CD8-positive, alpha-beta memory T cell (primary cell): ENCODE measurements around the gene PIK3CB. TPM values are rescaled to one million over a fixed set of nuclear protein-coding genes. Genes with fewer than 3 reads are reported as not detected.
"Not testable (repeated sequence)": the region's sequence is repeated elsewhere in the genome, so short reads cannot be mapped to it uniquely, and the experiment has no call there.

Experiments
- CTCF ChIA-PET: fragments of 350-600 bp; sonication (Branson Sonifier 250); formaldehyde crosslinking; loops from one replicate; lab custom pipeline; 2021; ENCODE audit warnings: antibody characterized with exemption; lab: Charles Lee
- POLR2A ChIA-PET: fragments of 350-600 bp; sonication (Branson Sonifier 250); formaldehyde crosslinking; loops from one replicate; lab custom pipeline; 2021; ENCODE audit warnings: antibody characterized with exemption; lab: Charles Lee
- DNase-seq, 5 donors: peaks; one replicate each; pipeline versions ENCODE4 v3.0.0 to v3.0.0-alpha.2; 2020 to 2022; ENCODE audit warnings: mixed read lengths in 1 of 5
- H3K27ac ChIP-seq: one replicate; pipeline ENCODE4 v1.7.0; 2013; ENCODE audit warnings: low read depth, mild to moderate bottlenecking, low read length, moderate library complexity
- H3K27me3 ChIP-seq: 2 replicates; pipeline ENCODE4 v1.7.0; 2013; ENCODE audit warnings: low read length, mild to moderate bottlenecking; ENCODE audit not compliant: insufficient read depth, poor library complexity, severe bottlenecking
- H3K36me3 ChIP-seq: 2 replicates; pipeline ENCODE4 v1.7.0; 2013; ENCODE audit warnings: mild to moderate bottlenecking, low read length, moderate library complexity; ENCODE audit not compliant: insufficient read depth
- H3K4me1 ChIP-seq: 2 replicates; pipeline ENCODE4 v1.7.0; 2013; ENCODE audit warnings: mild to moderate bottlenecking, low read length, moderate library complexity; ENCODE audit not compliant: insufficient read depth
- H3K4me3 ChIP-seq: 2 replicates; pipeline ENCODE4 v1.7.0; 2013; ENCODE audit warnings: mild to moderate bottlenecking, low read length
- H3K9me3 ChIP-seq: 2 replicates; pipeline ENCODE4 v1.7.0; 2013; ENCODE audit warnings: mild to moderate bottlenecking, low read length
- H3K27ac Mint-ChIP-seq, 8 donors: one replicate each; pipeline ENCODE4 v1.8.0; 2020 to 2021; ENCODE audit warnings: mixed read lengths in 8 of 8, mild to moderate bottlenecking in 6 of 8, inconsistent platforms in 3 of 8, moderate library complexity in 3 of 8
- H3K27me3 Mint-ChIP-seq, 2 donors: one replicate each; pipeline ENCODE4 v1.8.0; 2020 to 2021; ENCODE audit warnings: mixed read lengths in 2 of 2, mild to moderate bottlenecking in 1 of 2, moderate library complexity in 1 of 2
- H3K36me3 Mint-ChIP-seq, 3 donors: one replicate each; pipeline ENCODE4 v1.8.0; 2020 to 2021; ENCODE audit warnings: mixed read lengths in 3 of 3, inconsistent platforms in 1 of 3, mild to moderate bottlenecking in 1 of 3
- H3K4me1 Mint-ChIP-seq, 3 donors: one replicate each; pipeline ENCODE4 v1.8.0; 2020 to 2021; ENCODE audit warnings: mixed read lengths in 3 of 3, inconsistent platforms in 1 of 3, mild to moderate bottlenecking in 1 of 3
- H3K4me3 Mint-ChIP-seq, 7 donors: one replicate each; pipeline ENCODE4 v1.8.0; 2020 to 2021; ENCODE audit warnings: mixed read lengths in 7 of 7, mild to moderate bottlenecking in 6 of 7, moderate library complexity in 4 of 7, inconsistent platforms in 2 of 7
- H3K9me3 Mint-ChIP-seq, 5 donors: one replicate each; pipeline ENCODE4 v1.8.0; 2020 to 2022; ENCODE audit warnings: mixed read lengths in 5 of 5, mild to moderate bottlenecking in 3 of 5, moderate library complexity in 2 of 5, inconsistent platforms in 1 of 5
- polyA plus RNA-seq: library from polyadenylated mRNA; unstranded; fragments of 300-500 nt; fragmentation: Illumina TruSeq; gene quantifications from one replicate; pipeline ENCODE4 v1.2.3, GENCODE V29; 2021
- total RNA-seq, 2 experiments: library from RNA; stranded (reverse); gene quantifications; one replicate each; pipeline ENCODE4 v1.2.3, GENCODE V29; 2021

PIK3CB gene
- total and polyA plus RNA-seq, 3 experiments from 2014 or later, result 17.1 to 17.6 (median 17.3) TPM

GRCh38 chr3:138726946-138727730, 107.6 kb downstream of the PIK3CB start:
- POLR2A ChIA-PET, result no interaction called here
- H3K4me1 Mint-ChIP-seq, result peaks cover 0 to 3% (median 0%) of the 10 kb centered on the region in 3 donors
- H3K36me3 Mint-ChIP-seq, result peaks cover 12 to 51% (median 23%) of the 10 kb centered on the region in 3 donors
- H3K27me3 ChIP-seq, result no peaks in the 10 kb centered on the region
- no peaks in the 10 kb centered on the region for H3K9me3 ChIP-seq
- H3K27me3 Mint-ChIP-seq, result no peaks in the 10 kb centered on the region
- CTCF ChIA-PET, result interaction anchor here (1.0 to 2.3 kb wide), 2 partner anchors 132 to 189 kb away, joined by 3 to 9 read pairs; no protein-coding TSS in a partner anchor
- H3K4me3 ChIP-seq, result no peak overlapping the region
- peak overlapping the region in 1 of 8 donors; percentile 47 for H3K27ac Mint-ChIP-seq
- H3K4me1 ChIP-seq, result no peaks in the 10 kb centered on the region
- H3K4me3 Mint-ChIP-seq, result no peak overlapping the region
- no peaks in the 10 kb centered on the region for H3K9me3 Mint-ChIP-seq
- H3K36me3 ChIP-seq, result no peaks in the 10 kb centered on the region
- peak overlapping the region; percentile 12 for H3K27ac ChIP-seq
- DNase-seq, result no peak

DNA sequence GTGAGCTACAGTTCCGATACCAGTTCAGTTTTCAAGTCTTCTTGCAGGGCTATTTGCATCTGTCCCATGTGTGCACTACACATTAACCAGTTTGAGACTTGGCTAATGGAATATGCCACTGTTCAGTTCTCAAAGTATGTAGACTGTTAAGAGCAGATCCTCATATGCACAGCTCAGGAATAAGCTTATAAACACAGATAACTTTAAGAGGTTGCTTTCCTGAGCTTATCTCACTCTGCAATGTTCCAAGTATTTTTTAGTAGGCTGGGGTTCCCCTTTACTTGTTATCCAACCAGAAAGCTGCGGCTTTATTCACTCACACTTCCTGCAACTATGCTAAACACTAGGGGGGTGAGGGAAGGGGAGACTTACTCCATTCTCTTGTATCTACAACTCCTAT, 108.7 kb downstream of the PIK3CB start:
- POLR2A ChIA-PET, H3K27me3 Mint-ChIP-seq, H3K27ac Mint-ChIP-seq, H3K4me1 ChIP-seq, H3K27me3 ChIP-seq, H3K4me3 ChIP-seq, H3K9me3 Mint-ChIP-seq, DNase-seq, H3K36me3 ChIP-seq, H3K4me3 Mint-ChIP-seq, H3K4me1 Mint-ChIP-seq, H3K9me3 ChIP-seq: not testable (repeated sequence)
- peaks cover 12 to 48% (median 23%) of the 10 kb centered on the region in 3 donors for H3K36me3 Mint-ChIP-seq
- CTCF ChIA-PET, result interaction anchor here (1.0 to 2.3 kb wide), 2 partner anchors 131 to 190 kb away, joined by 3 to 9 read pairs; no protein-coding TSS in a partner anchor
- H3K27ac ChIP-seq, result peak overlapping the region; percentile 29

- H3K27me3 Mint-ChIP-seq, result no peaks in the 10 kb centered on the region
- H3K36me3 Mint-ChIP-seq, result peaks cover 10 to 47% (median 20%) of the 10 kb centered on the region in 3 donors
- H3K27ac Mint-ChIP-seq, result peak overlapping the region in 1 of 8 donors; percentile 2
- H3K4me1 ChIP-seq, result no peaks in the 10 kb centered on the region
- H3K4me1 Mint-ChIP-seq, result peaks cover 0 to 5% (median 3%) of the 10 kb centered on the region in 3 donors
- DNase-seq, result no peak
- H3K27me3 ChIP-seq, result no peaks in the 10 kb centered on the region
- H3K9me3 ChIP-seq, result no peaks in the 10 kb centered on the region
- no peak overlapping the region for H3K4me3 ChIP-seq
- no peaks in the 10 kb centered on the region for H3K9me3 Mint-ChIP-seq
- ChIA-PET CTCF (no interaction called here), POLR2A (no interaction called here)
- H3K27ac ChIP-seq, result no peak overlapping the region
- H3K4me3 Mint-ChIP-seq, result no peak overlapping the region
- H3K36me3 ChIP-seq, result no peaks in the 10 kb centered on the region
Measured at GRCh38 chr3:138725116-138725515, 109.6 kb downstream of the PIK3CB start.

DNA sequence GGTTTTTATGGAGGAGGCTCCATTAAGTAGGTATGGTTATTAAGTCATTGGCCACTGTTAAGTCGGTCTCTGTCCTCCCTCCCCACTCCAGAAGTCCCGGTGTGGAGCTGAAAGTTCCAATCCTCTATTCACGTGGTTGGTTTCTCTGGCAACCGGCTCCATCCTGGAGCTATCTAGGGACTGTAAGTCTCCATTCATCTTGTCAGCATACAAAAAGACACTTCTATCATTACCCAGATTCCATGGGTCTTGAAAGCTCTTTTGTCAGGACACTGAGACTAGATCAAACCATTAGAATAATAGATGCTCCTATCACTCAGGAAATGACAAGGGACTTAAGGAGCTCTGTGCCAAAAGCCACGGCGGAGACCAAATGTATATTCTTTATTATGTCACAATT, 110.3 kb downstream of the PIK3CB start:
- H3K4me1 ChIP-seq, result no peaks in the 10 kb centered on the region
- H3K27me3 ChIP-seq, result no peaks in the 10 kb centered on the region
- Mint-ChIP-seq H3K27ac (no peak overlapping the region), H3K27me3 (no peaks in the 10 kb centered on the region), H3K9me3 (no peaks in the 10 kb centered on the region), H3K4me3 (no peak overlapping the region), H3K36me3 (peaks cover 7 to 47% (median 20%) of the 10 kb centered on the region in 3 donors), H3K4me1 (peaks cover 3 to 5% (median 5%) of the 10 kb centered on the region in 3 donors)
- H3K27ac ChIP-seq, result no peak overlapping the region
- ChIA-PET POLR2A (no interaction called here), CTCF (interaction anchor here (1.3 kb wide), 1 partner anchor 25 kb away, joined by 3 read pairs; no protein-coding TSS in a partner anchor)
- no peaks in the 10 kb centered on the region for H3K36me3 ChIP-seq
- H3K9me3 ChIP-seq, result no peaks in the 10 kb centered on the region
- H3K4me3 ChIP-seq, result no peak overlapping the region
- no peak for DNase-seq

DNA sequence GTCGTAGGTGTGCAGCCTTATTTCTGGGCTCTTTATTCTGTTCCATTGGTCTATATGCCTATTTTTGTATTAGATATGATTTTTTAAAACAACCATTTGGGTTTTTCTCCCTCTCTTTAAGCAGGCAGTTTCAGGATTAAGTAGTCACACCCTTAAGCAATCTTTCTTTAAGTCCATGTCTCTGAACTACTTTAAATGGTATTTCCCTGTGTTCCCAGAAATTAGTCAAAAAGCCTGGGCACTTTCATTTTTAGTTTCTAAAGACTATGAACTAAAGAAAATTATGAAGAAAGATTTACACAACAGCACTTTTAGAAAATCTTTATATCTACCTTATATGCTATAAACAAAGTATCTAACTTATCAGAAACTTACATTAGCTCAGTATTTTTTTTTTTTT, 115.9 kb downstream of the PIK3CB start:
- CTCF ChIA-PET, result interaction anchor here (0.7 to 2.5 kb wide), 3 partner anchors 124 to 197 kb away, joined by 3 to 13 read pairs (median 6); partner anchors contain the start of gene CEP70
- no peaks in the 10 kb centered on the region for H3K9me3 ChIP-seq
- H3K4me3 Mint-ChIP-seq, result no peak overlapping the region
- H3K36me3 ChIP-seq, result no peaks in the 10 kb centered on the region
- no peak overlapping the region for H3K4me3 ChIP-seq
- DNase-seq, result no peak
- H3K27me3 Mint-ChIP-seq, result no peaks in the 10 kb centered on the region
- no peaks in the 10 kb centered on the region for H3K9me3 Mint-ChIP-seq
- no peak overlapping the region for H3K27ac Mint-ChIP-seq
- no peaks in the 10 kb centered on the region for H3K4me1 ChIP-seq
- H3K4me1 Mint-ChIP-seq, result peaks cover 2 to 11% (median 3%) of the 10 kb centered on the region in 3 donors
- POLR2A ChIA-PET, result interaction anchor here (0.6 kb wide), 1 partner anchor 10 kb away, joined by 8 read pairs; no protein-coding TSS in a partner anchor
- no peaks in the 10 kb centered on the region for H3K27me3 ChIP-seq
- peaks cover 9 to 25% (median 15%) of the 10 kb centered on the region in 3 donors for H3K36me3 Mint-ChIP-seq
- no peak overlapping the region for H3K27ac ChIP-seq

DNA sequence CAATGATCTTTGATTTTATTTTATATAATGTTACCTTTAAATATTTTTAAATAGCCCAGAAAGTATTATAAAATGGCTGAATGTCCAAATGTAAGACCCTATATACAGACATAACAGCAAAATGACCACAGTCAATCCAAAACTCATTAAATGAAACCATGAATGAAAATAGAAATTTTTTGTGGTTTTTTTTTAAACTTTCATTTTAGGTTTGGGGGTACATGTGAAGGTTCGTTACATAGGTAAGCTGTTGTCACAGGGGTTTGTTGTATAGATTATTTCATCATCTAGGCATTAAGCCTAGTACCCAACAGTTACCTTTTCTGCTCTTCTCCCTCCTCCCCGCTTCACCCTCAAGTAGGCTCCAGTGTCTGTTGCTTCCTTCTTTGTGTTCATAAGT, 117.4 kb downstream of the PIK3CB start:
- Mint-ChIP-seq H3K36me3 (peaks cover 7 to 26% (median 16%) of the 10 kb centered on the region in 3 donors), H3K9me3 (no peaks in the 10 kb centered on the region), H3K27me3 (no peaks in the 10 kb centered on the region), H3K27ac (no peak overlapping the region), H3K4me3 (no peak overlapping the region), H3K4me1 (peaks cover 2 to 11% (median 3%) of the 10 kb centered on the region in 3 donors)
- no peaks in the 10 kb centered on the region for H3K36me3 ChIP-seq
- no peak for DNase-seq
- no peaks in the 10 kb centered on the region for H3K4me1 ChIP-seq
- no peak overlapping the region for H3K4me3 ChIP-seq
- no peak overlapping the region for H3K27ac ChIP-seq
- ChIA-PET POLR2A (no interaction called here), CTCF (interaction anchor here (2.5 kb wide), 1 partner anchor 198 kb away, joined by 13 read pairs; no protein-coding TSS in a partner anchor)
- no peaks in the 10 kb centered on the region for H3K27me3 ChIP-seq
- no peaks in the 10 kb centered on the region for H3K9me3 ChIP-seq

GRCh38 chr3:138712086-138712485, 122.6 kb downstream of the PIK3CB start:
- H3K36me3 Mint-ChIP-seq, result peaks cover 4 to 43% (median 12%) of the 10 kb centered on the region in 3 donors
- H3K9me3 ChIP-seq, result no peaks in the 10 kb centered on the region
- no peaks in the 10 kb centered on the region for H3K4me1 Mint-ChIP-seq
- no peak for DNase-seq
- CTCF ChIA-PET, result no interaction called here
- no peak overlapping the region for H3K4me3 ChIP-seq
- H3K4me1 ChIP-seq, result no peaks in the 10 kb centered on the region
- no peak overlapping the region for H3K27ac ChIP-seq
- H3K36me3 ChIP-seq, result peaks cover 3% of the 10 kb centered on the region
- POLR2A ChIA-PET, result no interaction called here
- no peaks in the 10 kb centered on the region for H3K27me3 Mint-ChIP-seq
- no peak overlapping the region for H3K27ac Mint-ChIP-seq
- H3K27me3 ChIP-seq, result no peaks in the 10 kb centered on the region
- H3K9me3 Mint-ChIP-seq, result no peaks in the 10 kb centered on the region
- no peak overlapping the region for H3K4me3 Mint-ChIP-seq

- Mint-ChIP-seq H3K27me3 (no peaks in the 10 kb centered on the region), H3K4me3 (no peak overlapping the region), H3K4me1 (no peaks in the 10 kb centered on the region), H3K36me3 (peaks cover 4 to 45% (median 15%) of the 10 kb centered on the region in 3 donors), H3K27ac (no peak overlapping the region), H3K9me3 (no peaks in the 10 kb centered on the region)
- no peaks in the 10 kb centered on the region for H3K27me3 ChIP-seq
- peaks cover 3% of the 10 kb centered on the region for H3K36me3 ChIP-seq
- no peak overlapping the region for H3K27ac ChIP-seq
- ChIA-PET POLR2A (no interaction called here), CTCF (interaction anchor here (0.7 to 12.7 kb wide), 4 partner anchors 10 to 218 kb away, joined by 4 to 198 read pairs (median 8); partner anchors contain the start of gene CEP70)
- H3K4me3 ChIP-seq, result no peak overlapping the region
- no peaks in the 10 kb centered on the region for H3K9me3 ChIP-seq
- H3K4me1 ChIP-seq, result no peaks in the 10 kb centered on the region
- no peak for DNase-seq
Measured at GRCh38 chr3:138705675-138706074, 129.1 kb downstream of the PIK3CB start.
